ENCODE data around the gene PRPF4.

DNA sequence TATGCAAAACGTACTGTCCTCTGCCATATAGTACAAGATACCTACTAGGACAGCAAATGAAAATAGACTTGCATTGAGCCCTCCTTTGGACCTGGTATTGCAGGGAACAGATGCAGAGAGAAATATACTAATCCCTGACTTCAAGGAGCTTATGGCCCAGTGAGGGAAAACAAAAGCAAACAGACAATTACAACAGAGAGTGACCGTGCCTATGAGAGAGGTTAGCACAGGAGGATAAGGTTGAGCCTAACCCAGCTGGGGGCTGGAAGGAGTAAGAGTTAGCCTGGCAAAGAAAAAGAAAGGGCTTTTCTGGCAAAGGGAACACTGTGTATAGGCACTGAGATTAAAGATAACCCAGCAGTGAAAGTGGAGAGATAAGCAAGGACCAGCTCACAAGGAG, 5.6 kb upstream of the PRPF4 start:
- TF ChIP-seq, protein P1, sequence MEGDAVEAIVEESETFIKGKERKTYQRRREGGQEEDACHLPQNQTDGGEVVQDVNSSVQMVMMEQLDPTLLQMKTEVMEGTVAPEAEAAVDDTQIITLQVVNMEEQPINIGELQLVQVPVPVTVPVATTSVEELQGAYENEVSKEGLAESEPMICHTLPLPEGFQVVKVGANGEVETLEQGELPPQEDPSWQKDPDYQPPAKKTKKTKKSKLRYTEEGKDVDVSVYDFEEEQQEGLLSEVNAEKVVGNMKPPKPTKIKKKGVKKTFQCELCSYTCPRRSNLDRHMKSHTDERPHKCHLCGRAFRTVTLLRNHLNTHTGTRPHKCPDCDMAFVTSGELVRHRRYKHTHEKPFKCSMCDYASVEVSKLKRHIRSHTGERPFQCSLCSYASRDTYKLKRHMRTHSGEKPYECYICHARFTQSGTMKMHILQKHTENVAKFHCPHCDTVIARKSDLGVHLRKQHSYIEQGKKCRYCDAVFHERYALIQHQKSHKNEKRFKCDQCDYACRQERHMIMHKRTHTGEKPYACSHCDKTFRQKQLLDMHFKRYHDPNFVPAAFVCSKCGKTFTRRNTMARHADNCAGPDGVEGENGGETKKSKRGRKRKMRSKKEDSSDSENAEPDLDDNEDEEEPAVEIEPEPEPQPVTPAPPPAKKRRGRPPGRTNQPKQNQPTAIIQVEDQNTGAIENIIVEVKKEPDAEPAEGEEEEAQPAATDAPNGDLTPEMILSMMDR (IDR thresholded peaks at IDR 0.05; ENCODE audit: insufficient read depth, low read length): no peak
- TF ChIP-seq, protein P2, sequence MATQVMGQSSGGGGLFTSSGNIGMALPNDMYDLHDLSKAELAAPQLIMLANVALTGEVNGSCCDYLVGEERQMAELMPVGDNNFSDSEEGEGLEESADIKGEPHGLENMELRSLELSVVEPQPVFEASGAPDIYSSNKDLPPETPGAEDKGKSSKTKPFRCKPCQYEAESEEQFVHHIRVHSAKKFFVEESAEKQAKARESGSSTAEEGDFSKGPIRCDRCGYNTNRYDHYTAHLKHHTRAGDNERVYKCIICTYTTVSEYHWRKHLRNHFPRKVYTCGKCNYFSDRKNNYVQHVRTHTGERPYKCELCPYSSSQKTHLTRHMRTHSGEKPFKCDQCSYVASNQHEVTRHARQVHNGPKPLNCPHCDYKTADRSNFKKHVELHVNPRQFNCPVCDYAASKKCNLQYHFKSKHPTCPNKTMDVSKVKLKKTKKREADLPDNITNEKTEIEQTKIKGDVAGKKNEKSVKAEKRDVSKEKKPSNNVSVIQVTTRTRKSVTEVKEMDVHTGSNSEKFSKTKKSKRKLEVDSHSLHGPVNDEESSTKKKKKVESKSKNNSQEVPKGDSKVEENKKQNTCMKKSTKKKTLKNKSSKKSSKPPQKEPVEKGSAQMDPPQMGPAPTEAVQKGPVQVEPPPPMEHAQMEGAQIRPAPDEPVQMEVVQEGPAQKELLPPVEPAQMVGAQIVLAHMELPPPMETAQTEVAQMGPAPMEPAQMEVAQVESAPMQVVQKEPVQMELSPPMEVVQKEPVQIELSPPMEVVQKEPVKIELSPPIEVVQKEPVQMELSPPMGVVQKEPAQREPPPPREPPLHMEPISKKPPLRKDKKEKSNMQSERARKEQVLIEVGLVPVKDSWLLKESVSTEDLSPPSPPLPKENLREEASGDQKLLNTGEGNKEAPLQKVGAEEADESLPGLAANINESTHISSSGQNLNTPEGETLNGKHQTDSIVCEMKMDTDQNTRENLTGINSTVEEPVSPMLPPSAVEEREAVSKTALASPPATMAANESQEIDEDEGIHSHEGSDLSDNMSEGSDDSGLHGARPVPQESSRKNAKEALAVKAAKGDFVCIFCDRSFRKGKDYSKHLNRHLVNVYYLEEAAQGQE (IDR thresholded peaks at IDR 0.05; ENCODE audit: insufficient replicate concordance, low read depth): no peak
- TF ChIP-seq POLR2AphosphoS5 (IDR thresholded peaks at IDR 0.05; ENCODE audit: low read depth) (no peak), SPI1 (IDR thresholded peaks at IDR 0.05; ENCODE audit: borderline replicate concordance, low read depth) (no peak)

Data from HL-60 (cell line).